Measurements from ENCODE around the gene POTEI.
"Not testable (repeated sequence)": the region's sequence is repeated elsewhere in the genome, so short reads cannot be mapped to it uniquely, and the experiment has no call there.

The POTEI gene
- total RNA-seq: 0 reads per million in 2 donors

DNA sequence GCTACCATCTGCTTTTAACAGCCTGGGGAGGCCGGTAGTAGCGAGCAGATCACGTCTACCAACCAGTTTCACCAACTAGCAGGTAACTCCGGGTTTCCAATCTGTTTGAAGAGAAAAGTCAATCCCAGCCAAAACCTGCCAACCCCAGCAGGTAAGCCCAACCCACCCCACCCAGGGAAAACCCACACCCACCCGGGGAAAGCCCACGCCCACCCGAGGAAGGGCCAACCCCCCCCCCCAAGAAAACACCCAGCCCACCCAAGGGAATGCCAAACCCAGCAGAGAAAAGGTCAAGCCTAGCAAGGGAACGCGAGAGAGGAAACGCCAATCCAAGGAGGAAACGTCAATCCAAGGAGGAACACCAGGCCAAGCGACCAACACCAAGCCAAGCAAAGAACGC, at the start of gene POTEI:
TSS of gene POTEI (minus strand) at position 101 of the 400 bp plus-strand sequence. CDS start at position 8, 93 bp downstream.
- not testable (repeated sequence) for DNase-seq

DNA sequence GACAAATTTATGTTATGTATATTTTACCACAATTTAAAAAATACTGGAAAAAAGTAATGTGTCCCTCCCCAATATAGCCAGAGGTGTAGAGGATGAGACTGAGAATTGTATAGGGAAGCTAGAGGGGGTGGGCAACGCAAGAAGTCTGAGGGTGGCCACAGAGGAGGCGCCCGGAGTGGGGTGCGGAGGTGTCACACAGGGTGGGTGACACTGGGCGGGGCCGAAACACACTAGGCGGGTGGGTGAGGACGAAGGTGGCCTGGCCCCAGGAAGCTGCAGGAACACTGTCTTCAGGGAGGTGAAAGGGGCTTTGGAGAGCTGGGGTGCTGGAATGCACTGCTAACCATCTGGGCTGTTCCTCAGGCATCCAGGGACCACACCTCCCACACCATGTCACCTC, 47.3 kb upstream of the POTEI start:
- not testable (repeated sequence) for DNase-seq

DNA sequence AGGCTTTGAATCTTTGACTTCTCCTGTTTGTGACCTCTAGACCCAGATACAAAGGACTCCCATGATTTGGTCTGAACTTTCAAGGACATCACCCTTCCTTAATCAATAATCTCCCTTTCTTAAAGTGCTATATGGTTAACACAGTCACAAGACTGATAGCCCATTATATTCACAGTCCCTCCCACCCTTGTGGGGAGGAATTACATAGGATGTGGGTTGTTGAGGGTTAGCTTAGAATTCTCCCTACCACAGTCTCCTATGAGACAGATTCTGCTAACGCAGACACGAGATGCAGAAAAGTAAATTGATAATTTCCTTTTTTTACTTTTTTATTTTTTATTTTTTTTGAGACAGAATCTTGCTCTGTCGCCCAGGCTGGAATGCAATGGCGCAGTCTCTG, 45.0 kb upstream of the POTEI start:
- DNase-seq: not testable (repeated sequence)

DNA sequence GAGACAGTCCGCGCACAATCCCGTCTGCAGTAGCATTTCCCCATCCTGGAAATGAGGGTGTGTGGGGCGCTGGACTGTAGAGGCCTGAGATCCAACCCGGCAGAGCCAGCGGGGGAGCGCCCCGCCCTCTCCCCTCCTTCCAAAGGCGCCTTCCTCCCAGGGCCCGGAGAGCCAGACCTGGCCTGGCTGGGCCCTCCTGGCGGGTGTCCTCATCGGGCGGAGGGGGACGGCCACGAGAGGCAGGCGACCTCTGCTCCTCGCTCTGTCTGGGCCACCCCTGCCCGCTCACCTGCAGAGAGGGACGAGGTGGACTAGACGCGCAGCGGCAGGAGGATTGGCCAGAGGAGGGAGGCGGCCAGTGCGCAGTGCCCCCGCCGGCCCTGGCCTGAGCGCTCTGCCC, 40.3 kb upstream of the POTEI start:
- not testable (repeated sequence) for DNase-seq

DNA sequence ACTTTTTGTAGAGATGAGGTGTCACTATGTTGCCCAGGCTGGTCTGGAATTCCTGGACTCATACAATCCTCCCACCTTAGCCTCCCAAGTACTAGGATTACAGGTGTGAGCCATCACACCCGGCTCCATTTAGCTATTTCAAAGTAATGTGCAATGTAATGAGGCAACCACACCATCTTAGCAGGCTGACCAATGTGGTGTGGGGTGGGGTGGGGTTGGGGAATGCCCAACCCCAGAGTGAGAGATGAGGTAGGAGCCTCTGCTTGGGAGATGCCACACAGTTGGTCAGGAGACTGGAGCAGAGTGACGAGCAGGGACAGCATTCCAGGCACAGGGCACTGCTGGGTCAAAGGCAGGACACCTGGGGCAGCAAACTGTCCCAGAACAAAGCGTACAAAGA, 39.3 kb upstream of the POTEI start:
- DNase-seq: not testable (repeated sequence)

DNA sequence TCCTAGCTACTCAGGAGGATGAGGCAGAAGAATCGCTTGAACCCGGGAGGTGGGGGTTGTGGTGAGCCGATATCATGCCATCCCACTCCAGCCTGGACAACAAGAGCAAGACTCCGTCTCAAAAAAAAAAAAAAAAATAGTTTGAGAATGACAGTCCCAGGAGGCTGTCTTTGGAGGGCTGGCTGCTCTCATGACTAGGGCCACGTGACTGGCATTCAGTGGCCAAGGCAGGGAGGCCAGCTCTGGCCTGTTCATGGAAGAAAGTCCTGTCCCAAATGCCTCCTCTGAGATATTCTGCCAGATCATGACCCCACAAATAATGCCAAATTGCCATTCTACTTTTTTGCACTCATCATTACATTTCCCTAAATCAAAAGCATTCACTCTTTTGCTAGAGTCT, 35.9 kb upstream of the POTEI start:
- DNase-seq: not testable (repeated sequence)

DNA sequence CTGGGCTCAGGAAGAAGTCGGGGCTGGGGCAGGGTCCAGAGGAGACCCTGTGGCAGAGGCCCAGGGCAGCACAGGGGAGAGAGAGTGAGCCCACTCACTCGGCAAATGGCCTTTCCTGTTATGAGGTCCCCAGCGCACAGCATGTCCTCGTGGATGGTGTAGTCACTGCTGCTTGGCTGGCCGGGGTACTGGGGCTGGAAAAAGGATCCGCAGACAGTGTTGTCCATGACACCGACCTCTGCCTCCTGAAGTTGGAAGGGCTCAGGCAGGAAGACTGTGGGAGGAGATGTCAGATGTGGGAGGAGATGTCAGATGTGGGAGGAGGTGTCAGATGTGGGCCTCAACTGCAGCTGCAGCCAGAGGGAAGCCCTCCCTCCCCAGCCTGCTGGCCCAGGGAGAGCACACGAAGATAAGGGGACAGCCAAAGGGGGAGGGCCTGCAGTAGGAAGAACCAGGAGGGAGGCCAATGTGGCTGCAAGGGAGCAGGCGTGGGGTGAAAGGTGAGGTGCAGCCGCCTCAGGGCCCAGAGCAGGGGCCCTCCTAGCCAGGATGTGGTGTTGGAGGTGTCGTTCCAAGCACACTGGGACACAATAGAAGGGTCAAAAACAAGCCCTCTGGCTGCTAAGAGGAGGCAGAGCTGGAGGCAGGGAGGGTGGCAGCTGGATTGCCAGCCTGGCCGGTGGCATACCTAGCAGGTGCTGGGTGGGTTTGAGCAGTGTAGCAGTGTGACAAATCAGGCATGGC, 34.8 kb upstream of the POTEI start:
- not testable (repeated sequence) for DNase-seq

DNA sequence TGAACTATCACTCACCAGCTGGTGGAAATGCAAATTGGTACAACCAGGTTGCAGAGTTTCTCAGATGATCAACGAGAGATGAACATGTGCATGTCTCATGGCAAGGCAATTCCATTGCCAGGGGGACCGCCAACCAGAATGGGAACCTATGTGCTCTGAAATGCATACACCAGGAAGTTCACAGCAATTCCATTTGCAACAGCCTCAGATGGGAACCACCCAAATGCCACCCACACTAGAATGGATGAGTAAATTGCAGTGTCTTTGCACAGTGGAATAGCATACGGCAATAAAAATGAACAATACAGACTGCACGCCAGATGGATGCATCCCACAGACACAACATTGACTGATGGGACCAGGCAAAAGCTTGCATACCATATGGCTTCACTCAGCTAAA, 33.7 kb upstream of the POTEI start:
- not testable (repeated sequence) for DNase-seq

DNA sequence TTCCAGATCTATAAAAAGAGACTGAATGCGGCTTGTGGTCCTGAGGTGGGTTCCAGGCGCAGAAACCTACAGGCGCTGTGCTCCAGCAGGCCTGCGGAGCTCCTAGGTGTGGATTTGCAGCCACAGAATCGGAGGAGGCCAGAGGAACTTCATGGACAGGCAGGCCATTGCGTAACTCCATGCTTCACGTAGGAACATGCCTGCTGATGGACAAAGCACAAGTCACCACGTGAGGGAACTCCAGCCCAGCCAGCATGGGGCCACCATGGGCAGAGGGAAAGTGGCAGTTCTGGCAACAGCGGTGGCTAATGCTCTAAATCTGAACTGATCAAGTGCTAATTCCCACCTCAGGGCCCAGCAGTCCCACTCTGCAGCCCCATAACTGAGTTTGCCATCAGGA, 29.1 kb upstream of the POTEI start:
- not testable (repeated sequence) for DNase-seq

DNA sequence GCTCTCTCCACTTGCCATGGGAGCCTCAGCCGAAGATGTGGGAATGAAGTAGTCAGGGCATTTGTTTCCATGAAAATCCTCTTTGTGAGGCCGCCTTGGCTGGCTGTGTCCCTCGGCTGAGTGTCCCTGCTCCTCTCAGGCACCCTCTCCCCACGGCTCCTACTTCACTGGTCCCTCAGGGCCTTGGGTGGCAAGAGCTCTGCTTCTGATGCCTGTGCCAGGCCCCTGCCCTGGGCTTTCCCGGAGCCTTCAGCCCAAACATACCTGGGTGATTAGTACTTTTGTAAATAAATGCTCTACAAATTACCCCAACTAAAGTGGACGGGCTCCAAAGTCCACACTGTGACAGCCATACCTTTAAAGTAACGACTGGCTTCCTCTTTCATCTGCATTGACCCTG, 27.5 kb upstream of the POTEI start:
- not testable (repeated sequence) for DNase-seq

DNA sequence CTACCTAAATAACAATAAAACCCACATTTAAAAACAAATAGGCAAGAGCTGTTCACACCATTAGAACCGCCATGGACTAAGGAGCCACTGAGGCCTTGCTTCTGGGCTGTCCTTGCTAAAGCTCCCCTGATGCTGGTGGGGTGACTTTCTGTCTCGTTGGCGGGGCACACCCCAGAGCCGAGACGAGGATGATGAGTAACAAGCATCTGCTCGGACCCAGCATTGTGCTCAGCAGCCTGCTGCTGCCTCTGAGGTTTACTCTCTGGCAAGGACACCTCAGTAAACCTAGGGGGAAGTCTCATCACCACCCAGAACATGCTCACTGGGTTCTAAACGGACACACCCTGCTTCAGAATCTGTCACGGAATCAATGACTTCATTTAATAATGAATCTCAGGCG, 22.5 kb upstream of the POTEI start:
- DNase-seq: not testable (repeated sequence)

DNA sequence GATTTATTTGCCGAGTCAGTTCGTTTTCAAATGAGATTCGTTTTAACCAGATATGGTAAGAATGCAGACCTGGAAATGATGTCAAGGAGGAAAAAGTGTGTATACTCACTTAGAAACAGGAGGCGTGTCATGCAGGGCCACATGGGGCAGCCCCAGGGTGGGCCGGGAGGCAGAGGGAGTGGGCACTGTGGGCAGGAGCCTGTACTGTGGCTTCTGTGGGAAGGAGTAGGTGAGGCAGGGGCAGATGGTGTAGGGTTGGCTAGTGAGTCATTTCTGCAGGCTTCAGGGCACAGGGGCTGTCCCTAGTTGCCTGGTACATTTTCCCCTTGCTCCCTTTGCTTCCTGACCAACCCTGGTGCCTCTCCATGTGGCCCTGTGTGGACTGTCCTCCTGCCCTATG, 22.1 kb upstream of the POTEI start:
- not testable (repeated sequence) for DNase-seq

DNA sequence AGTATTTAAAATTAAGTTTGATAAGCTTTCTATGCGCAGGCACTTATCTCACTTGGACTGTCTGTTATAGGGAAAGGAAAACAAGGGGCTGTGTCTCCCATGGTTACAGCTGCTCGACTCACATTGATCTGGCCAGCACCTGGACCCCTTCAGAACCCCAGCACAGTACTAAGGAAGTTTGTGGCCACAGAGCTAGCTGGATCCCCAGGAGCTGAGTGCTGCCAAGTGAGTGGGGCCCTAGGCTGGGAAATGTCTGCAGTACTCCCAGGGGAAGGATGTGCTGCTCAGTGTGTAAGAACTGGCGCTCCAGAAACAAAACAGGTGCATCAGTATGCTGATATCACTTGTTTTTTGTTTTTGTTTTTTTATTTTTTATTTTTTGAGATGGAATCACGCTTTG, 21.1 kb upstream of the POTEI start:
- DNase-seq: not testable (repeated sequence)

DNA sequence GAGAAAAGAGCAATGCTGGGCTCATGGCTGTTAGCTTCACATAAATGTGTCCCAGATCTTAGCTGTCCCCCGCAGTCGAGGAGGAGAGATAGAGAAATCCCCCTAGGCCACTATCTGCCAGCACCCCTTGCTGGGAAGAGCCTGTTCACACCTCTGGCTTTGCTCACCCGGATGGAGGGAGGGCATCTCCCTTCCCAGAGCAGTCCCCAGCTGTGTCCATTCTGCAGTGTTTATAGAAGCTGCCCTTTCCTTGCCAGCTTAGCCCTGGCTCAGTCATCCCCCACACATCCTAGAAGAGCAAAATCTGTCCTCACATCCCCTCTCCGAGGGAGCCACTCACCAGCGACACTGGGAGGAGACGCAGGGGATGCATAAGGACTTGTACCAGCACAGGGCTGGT, 20.4 kb upstream of the POTEI start:
- DNase-seq: not testable (repeated sequence)

DNA sequence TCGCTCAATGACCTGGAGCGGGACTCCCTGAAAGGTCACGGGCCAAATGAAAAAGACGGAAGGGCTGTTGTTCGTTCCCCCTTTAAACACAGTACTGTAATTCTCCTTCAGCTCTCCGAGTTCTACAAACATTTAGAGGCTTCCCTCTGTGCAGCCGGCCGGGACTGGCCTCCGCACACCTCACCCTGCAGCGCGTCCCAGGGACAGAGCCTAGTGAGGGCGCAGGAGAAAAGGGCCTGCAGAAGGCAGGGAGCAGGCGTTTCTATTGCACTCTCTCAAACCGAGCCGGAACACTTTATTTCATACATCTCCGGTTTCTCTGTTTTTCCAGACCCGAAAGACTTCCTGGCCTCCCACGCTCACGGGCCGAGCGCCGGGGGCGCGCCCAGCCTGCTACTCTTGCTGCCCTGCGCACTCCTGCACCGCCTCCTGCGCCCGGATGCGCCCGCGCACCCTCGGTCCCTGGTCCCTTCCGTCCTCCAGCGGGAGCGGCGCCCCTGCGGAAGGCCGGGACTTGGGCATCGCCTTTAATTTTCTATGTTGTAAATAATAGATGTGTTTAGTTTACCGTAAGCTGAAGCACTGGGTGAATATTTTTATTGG, 18.3 kb upstream of the POTEI start:
- not testable (repeated sequence) for DNase-seq

DNA sequence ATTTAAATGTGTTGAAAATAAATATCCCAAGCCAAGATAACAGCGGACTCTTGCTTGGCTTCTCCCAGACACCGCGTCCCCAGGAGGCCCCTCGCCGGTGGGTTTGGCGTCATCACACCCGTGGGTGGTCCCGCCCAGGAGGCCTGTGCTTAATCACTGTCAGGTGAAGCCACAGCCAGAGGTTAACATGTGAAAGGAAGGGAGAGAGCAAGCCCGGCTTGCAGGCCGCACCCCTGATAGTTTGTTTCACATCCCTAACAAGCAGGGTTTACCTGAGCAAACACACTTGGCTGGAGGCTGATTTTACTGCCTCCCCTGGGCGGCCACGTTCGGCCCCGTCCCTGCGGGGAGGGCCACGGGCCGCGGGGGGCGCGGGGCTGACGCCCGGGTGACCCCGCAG, 13.3 kb upstream of the POTEI start:
- not testable (repeated sequence) for DNase-seq

DNA sequence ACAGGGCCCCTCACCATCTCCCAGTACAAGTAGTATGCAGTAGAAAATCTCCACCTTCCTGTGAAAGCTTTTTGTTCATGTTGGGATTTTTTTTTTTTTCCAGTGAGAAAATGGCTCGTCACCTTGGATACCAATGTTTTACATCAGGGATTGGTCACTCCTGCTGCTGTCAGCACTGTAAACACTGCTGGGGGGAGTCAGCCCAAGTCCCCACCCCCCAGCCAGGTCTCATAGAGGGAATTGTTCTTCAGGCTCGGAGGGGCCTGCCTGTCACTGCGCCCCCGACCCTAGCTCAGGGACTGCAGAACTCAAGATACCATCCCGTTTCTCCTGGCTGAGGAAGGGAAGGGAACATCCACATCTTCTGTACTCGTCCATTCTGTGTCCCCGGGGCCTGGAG, 11.9 kb upstream of the POTEI start, which contains the start of gene CFC1B:
TSS of gene CFC1B (plus strand) at position 231 of the 400 bp plus-strand sequence. CDS start 263 bp downstream, outside the sequence.
- not testable (repeated sequence) for DNase-seq

DNA sequence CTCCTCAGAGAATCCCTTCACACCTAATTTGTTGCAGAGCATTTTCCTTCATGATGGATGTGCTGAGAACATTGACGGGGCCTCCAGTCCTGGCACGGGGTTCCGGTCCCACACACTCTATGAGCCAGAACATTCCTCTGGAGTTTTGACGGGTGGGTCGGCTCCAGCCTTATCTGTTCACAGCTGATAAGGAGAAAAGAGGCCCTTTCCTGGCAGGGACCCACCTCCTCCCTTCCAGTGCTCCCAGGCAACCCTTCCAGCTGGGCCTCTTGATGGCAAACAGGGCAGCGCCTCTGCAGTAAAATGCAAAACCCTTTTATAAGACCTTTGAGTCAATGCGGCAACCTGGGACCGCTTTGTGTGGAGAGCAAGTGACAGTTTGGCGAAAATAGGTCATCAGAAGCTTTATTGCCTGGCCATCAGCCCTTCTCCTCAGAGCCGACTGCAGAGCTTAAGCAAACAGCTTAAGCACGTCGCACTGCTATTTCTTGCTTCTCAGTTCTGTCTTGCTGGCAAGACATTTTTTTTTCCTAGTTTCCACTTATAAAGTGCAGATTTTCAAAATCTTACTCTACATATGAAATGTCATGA, 9.5 kb upstream of the POTEI start:
- DNase-seq: not testable (repeated sequence)

DNA sequence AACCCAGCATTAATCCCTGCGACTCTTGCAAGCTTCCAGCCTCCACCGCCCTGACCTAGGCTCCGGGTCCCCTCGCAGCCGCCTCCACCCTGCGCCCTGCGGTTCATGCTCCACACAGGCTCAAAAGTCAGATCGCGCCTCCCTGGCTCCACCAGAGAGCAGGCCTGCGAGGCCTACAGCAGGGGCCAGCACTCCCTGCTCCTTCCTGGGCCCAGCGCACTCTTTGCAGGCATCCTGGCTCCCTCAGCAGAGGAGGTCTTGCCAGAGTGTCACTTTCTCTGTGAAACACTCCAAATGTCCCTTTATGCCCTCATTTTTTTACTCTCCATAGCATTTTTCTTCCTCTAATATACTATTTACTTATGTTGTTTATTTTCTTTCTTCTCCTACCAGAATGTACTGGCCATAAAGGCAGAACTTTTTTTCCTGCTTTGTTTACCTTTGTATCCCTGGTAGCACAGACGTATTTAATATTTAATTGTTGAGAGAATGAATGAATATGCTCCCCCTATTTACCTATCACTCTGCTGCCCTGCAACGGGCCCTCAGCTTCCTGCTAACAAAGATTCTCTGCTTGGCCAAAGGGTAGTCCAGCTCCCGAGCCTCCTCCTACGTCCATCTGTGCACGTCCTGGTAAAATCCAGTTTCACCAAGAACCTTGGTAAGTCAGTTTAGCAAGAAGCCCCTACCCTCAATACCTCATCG, 2.8 kb upstream of the POTEI start:
- DNase-seq: not testable (repeated sequence)

DNA sequence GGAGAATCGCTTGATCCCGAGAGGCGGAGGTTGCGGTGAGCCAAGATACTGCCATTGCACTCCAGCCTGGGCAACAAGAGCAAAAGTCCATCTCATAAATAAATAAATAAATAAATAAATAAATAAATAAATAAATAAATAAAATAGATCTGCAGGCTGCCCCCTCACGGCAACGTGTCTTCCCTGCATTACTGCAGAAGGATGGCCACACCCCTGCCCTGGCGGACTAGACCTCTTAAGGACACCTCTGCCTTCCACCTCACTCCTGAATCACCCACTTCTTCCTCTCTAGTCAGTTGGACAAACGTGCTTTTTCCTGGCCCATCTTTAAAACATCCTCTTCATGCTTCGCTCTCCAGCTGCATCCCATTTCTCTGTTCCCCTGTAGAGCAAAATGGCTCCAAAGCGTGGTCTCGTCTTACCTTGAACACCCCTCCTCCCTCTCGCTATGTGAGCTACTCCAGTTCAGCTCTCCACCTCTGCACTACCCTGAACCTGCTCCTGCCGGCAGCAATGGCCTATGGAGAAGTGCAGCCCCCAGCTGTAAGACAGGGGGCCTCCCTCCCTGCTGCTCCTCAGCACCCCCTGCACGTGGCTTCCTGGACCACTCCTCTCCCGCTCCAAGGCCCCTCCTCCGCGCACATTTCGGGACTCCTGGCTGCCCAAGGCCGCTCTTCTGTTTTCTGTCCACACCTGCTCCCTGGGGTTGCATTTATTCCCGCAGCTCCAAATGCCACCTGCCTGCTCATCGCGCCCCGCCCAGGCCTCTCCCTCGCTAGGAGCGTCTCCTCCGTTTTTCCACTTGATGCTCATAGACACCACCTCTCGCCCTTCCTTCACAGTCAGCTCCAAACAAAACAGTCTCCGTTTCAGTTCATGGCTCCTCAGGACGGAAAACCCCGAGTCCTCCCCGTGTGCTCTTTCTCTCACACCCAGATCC, 1.9 kb upstream of the POTEI start:
- DNase-seq: not testable (repeated sequence)

DNA sequence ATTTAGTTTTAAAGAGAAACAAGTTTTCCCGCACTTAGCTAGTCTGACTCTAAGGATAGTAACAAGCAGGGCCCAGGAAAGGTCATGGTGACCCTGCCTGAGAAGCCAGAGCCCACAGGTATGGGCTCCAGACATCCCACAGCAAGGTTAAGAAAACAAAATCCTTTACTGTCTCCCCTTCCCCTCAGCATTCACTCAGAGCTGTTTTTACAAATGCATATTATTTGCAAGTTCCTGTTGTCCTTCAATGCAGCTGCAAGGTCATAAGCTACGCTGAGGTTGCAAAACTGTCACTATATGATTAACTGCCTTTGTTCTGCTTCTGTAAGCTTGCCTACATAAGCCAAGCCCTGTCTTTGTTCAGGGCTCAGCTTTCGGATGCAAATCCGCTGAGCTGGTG, 18.1 kb downstream of the POTEI start:
- DNase-seq: not testable (repeated sequence)

DNA sequence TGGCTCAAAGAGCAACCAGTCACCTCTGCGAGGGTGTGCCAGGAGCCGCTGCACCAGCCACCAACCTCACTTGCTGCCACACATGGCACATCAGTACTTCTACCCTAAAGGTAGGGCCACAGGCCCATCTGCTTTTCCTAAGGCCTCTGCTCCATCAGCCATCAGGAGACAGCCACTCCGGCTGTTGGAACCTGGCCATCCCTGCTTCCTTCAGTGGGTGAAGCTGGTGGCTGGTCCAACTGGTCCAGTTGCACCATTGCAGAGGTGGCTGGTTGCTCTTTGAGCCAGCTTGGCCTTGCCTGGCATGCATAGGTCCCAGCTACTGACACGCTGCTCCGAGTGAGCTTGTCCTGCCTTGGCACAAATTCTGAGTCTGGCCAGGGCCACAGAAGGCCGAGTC, 53.7 kb downstream of the POTEI start:
- not testable (repeated sequence) for DNase-seq
